T1000 (cell line): ENCODE measurements around the gene DHRS4.
"Not testable (repeated sequence)": the region's sequence is repeated elsewhere in the genome, so short reads cannot be mapped to it uniquely, and the experiment has no call there.

ENCODE experiments used
- DNase-seq: peaks from one replicate; lab custom pipeline; 2025; ENCODE audit warnings: mixed read lengths; lab: John Stamatoyannopoulos, UW

Gene DHRS4

DNA sequence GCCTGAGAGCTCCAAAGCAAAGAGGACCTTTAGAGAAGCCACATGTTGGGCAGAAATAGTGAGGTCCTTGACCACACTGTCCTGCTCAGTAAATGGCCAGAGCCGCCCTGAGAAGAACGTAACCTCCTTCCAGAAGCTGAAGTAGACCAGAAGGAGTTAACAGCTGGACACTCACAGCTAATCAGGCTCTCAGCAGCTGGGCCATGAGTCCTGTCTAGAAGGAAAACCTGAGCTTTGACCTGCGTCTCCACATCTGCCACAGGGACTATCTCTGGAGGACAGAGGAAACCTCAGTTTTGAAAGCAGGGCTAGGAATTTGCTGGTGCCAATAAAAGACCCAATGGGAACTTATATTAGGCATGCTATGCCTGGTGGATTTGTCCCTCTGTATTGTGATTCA lies 12.3 kb upstream of the DHRS4 start:
- DNase-seq, result no peak

DNA sequence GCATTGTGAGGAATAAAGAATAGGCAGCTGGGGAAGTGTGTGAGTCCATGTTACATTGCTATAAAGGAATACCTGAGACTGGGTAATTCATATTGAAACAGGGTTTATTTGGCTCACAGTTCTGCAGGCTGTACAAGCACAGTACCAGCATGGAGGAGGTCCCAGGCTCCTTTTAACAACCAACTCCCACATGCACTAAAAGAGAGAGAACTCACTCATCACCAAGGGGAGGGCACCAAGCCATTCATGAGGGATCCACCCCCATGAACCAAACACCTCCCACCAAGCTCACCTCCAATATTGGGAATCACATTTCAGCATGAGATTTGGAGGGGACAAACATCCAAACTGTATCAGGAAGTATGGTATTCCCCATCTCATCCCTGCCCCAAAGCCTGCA lies 11.9 kb upstream of the DHRS4 start:
- DNase-seq, result no peak

DNA sequence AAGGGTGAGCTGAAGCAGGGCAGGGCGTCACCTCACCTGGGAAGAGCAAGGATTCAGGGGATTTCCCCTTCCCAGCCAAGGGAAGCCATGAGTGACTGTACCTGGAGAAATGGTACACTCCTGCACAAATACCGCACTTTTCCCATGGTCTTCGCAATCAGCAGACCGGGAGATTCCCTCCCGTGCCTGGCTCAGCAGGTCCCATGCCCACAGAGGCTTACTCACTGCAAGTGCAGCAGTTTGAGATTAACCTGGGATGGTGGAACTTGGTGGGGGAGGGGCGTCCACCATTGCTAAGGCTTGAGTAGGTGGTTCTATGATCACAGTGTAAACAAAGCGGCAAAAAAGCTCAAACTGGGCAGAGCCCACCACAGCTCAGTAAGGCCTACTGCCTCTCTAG lies 11.0 kb upstream of the DHRS4 start:
- DNase-seq, result no peak

DNA sequence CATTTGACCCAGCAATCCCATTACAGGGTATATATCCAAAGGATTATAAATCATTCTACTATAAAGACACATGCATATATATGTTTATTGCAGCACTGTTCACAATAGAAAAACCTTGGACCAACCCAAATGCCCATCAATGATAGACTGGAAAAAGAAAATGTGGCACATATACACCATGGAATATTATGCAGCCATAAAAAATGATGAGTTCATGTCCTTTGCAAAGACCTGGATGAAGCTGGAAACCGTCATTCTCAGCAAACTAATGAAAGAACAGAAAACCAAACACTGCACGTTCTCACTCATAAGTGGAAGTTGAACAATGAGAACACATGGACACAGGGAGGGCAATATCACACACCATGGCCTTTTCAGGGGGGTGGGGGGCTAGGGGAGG lies 4.5 kb upstream of the DHRS4 start:
- not testable (repeated sequence) for DNase-seq

DNA sequence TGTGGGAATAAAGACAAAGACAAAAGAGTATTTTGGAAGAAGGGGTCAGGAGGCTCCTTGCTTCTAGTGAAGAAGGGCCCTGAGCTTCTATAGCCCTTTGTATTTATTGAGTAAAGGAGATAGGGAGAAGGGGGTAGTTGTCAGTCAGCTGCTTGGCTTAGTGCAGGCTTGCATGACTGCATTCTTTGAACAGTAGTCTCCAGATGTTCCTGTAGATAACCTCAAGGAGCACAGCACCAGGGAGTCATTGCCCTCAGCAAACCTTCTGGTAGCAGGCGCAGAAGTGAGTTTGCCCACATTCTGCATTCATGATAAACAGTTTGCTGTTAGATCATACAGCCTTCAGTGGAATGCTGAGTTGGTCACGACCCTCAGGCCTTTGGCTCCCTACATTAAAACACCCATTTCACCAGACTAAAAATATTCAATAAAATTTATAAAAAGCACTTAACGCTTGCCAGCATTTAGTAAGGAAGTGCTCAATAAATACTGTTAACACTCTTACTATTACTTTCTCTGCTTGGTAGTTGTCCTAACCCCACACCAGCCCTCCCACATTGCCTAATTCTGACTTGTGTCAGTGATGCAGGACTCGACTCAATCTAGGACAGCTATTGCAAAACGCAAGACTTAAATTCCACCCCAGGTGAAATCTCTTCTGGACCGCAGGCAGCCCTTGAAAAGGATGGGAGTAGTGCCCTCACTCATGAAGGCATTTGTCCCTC lies 3.0 kb upstream of the DHRS4 start:
- no peak for DNase-seq

DNA sequence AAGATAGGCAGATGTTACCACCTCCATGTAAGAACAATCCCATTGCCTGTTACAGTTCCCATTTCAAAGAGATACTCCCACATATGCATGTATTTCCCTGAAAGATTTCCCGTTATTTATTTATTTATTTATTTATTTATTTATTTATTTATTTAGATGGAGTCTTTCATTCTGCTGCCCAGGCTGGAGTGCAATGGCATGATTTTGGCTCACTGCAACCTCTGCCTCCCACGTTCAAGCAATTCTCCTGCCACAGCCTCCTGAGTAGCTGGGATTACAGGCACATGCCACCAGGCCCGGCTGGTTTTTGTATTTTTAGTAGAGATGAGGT lies 2.5 kb upstream of the DHRS4 start:
- not testable (repeated sequence) for DNase-seq

DNA sequence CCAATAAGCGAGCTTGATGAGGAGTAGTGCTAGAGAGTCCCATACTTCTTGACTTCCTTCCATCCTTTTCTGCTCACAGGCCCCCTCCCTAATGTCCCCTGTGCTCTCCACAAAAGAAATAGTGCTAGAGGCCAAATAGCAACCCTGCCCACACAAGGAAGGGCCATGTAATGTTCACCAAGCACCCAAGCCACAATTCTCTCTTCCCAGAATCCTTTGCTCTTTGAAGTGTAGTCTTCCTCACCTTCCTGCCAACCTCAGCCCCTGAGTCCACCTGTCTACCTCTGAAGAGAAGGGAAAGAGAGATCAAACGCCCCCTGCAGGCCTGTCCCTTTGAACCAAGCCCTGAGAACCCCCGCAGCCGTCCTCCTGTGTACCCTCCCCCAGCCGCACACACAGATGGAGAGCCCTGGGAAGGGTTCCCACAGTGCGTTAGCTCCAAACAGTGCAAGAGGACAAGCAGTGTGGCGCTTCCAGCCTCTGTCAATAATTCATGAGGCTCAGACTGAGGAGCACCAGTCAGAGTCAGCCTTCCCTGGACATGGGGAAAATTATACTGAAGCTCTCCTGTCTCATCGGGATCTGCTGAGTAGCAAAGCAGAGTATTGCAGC lies 1.9 kb upstream of the DHRS4 start:
- no peak for DNase-seq

DNA sequence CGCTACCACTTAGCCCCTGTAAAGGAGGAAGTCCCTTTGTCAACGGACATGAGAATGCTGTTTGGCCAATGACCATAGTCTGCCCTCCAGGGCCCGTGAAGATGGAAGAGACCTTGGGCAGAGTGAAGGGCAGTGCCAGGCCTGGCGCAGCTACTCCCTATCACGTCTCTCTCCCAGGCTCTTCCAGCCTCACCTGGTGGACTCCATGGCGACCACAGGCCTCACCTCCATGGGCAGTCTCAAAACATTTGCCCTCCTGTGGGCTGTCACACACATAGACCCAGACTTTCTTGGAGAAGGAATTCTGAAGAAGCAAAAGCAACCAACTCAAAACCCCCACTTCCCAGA lies 480 bp upstream of the DHRS4 start:
- not testable (repeated sequence) for DNase-seq

DNA sequence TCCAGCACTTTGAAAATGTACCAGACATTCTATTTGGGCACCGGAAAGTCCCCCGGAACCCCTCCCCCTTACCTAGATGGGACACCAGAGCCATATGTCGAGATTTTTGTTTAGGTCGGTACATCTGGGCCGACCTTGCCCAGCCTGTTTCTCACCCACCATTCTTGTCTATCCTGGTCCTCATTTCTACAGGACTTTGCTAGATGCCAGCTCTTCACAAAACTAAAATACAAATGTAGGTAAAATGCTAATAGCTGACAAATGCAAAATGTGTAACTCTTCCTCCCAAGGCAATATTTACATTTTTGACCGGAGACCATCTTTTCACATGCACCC lies 677 bp downstream of the DHRS4 start:
- not testable (repeated sequence) for DNase-seq

DNA sequence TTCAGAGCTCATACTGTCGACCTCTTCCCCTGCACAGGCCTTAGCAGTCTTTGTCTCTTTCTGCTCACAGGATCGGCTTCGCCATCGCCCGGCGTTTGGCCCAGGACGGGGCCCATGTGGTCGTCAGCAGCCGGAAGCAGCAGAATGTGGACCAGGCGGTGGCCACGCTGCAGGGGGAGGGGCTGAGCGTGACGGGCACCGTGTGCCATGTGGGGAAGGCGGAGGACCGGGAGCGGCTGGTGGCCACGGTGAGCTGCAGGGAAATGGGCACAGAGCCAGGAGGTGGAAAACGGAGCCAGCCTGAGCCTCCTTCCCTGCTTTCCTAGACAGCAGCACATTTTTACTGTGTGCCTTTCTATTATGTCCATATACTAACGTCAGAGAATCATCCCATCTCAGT lies 1.4 kb downstream of the DHRS4 start:
- DNase-seq, result not testable (repeated sequence)

DNA sequence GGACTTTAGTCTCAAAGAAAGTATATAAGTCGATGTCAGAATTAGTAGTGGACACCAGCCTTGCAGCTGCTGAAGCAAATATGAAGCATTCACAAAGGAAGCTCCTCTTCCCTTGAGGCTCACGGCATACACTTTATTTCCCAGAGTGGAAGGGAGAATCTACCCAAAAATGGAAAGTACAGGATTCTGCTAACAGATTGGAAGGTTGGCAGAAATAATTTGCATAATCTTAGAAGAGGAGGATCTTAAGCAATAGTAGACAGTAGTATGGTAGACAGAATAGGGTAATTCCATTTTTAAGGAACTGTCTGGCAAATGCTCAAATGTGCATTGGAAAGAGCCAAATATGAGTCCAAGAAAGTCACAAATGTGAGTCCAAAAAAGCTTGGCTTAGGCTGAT lies 2.2 kb downstream of the DHRS4 start:
- not testable (repeated sequence) for DNase-seq

DNA sequence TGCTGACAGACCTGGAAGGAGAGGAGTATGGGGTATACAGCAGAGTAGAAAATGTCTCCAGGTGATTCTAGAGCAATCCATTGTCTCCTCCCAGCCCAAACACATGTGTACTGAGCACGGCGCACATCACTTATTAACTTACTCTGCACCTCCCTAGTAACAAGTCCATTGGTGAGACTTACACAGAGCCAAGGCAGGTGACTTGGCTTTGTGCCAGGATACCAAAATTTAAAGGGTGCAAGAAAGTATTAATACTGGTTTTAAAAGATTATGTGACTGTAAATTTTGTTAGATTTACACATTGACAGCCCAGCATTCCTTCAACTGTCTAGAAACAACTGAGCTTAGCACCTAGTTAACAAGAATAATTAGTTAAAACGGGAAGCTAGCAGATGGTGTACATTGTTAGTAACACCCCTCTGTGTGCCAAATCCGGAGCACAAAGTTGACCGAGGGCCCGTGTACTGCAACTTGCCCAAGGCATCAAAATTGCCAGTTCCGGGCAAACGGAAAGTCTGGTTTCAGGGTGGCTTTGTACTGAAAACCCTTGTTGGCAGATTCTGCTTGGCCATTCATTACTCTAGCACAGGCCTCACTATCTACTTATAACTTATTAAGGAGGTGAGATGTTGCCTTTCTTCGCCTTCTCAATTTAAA lies 4.5 kb downstream of the DHRS4 start:
- DNase-seq, result not testable (repeated sequence)

DNA sequence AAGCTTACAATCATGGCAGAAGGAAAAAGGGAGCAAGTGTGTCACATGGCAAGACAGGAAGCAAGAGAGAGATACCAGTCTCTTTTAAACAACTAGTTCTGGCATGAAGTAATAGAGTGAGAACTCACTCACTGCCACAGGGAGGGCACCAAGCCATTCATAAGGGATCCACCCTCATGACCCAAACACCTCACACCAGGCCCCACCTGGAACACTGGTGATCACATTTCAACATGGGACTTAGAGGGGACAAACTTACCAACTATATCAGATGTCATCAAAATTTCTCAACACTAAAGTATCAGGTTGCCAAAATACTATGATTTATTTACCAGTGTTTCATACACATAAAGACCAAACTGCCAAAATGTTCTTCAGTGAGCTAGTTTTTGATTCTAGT lies 7.3 kb downstream of the DHRS4 start:
- not testable (repeated sequence) for DNase-seq

DNA sequence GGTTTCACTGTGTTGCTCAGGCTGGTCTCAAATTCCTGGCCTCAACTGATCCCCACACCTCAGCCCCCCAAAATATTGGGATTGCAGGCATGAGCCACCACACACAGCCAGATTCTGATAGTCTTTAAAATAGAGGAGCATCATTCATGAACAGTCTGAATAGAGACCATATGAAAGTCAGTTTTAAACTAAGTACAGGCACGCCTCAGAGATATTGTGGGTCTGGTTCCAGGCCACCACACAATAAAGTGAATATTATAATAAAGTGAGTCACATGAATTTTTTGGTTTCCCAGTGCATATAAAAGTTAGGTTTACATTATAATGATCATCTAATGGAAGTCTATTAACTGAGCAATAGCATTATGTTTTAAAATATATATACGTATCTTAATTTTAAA lies 8.1 kb downstream of the DHRS4 start:
- not testable (repeated sequence) for DNase-seq

DNA sequence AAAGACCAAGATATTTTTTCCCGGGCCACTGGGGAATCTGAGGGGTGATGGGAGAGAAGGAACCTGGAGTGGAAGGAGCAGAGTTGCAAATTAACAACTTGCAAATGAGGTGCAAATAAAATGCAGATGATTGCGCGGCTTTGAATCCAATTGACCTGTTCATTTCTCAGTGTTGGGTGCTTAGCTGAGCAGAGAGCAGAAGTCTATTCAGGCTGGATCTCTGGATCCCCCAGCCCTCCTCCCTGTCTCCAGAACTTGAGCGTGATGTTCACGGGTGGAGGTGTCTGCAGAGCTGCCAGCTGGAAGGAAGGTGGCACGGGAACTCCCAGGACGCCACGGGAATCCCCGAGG lies 15.5 kb downstream of the DHRS4 start:
- not testable (repeated sequence) for DNase-seq

DNA sequence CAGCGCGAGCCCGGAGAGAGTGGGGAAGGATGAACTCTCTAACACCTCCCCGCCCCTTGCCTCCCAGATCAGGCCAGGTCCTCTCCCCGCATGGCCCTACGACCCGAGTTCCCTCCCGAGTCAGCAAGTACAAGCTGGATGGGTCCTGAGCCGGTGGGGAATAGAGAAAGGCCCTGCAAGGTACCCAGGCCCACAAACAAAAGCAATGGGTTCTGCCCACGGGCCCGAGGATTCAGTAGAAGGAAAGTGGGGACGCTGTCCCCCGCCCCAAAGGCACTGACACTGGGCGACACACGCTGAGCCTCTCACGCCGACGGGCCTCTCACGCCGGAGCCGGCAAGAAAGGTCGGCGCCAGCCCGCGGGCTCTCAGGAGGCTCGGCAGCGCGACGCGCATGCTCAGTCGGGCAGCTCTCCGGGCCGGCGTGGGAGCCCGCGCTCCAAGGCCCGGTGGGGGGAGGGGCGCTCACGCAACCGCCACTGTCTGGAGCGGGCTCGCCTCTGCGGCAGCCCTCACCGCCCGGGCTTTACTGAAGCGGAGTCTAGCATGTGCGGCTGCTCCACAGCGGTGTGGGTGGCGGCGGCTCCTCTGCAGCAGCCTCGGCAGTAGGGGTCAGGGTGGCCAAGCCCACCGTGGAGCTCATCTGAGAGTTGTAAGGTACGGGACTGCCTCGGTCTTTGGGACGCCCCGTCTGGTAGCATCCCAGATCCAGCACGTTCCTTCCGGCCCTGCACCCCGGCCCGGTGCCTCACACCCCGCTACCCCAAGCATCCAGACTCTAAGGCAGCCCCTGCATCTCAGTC lies 16.1 kb downstream of the DHRS4 start:
- DNase-seq, result not testable (repeated sequence)

DNA sequence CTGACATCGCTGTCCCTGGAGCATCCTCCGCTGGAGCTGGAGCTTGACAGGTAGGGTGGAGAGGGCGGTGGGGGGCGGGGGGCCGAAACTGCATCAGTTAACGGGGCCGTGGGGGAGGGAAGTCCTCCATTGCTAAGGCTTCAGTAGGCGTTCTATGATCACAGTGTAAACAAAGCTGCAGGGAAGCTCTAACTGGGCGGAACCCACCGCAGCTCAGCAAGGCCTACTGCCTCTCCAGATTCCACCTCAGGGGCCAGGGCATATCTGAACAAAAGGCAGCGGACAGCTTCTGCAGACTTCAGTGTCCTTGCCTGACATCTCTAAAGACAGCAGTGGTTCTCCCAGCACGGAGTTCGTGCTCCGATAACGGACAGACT lies 16.7 kb downstream of the DHRS4 start:
- not testable (repeated sequence) for DNase-seq

DNA sequence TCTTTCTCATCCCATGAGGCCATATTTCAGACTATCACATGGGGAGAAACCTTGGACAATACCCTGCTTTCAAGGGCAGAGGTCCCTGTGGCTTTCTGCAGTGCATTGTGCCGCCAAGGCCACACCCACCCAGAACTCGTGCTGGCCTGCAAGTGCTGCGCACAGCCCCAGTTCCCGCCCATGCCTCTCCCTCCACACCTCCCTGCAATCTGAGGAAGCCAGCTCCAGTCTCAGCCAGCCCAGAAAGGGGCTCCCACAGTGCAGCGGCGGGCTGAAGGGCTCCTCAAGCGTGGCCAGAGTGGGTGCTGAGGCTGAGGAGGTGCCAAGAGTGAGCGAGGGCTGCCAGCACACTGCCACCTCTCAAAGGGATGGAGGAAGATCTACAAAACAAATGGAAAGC lies 19.6 kb downstream of the DHRS4 start:
- DNase-seq, result not testable (repeated sequence)

DNA sequence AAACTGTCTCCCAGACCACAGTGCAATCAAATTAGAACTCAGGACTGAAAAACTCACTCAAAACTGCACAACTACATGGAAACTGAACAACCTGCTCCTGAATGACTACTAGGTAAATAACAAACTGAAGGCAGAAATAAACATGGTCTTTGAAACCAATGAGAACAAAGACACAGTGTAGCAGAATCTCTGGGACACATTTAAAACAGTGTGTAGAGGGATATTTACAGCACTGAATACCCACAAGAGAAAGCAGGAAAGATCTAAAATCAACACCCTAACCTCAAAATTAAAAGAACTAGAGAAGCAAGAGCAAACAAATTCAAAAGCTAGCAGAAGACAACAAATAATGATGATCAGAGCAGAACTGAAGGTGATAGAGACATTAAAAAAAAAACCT lies 20.5 kb downstream of the DHRS4 start:
- DNase-seq, result not testable (repeated sequence)

DNA sequence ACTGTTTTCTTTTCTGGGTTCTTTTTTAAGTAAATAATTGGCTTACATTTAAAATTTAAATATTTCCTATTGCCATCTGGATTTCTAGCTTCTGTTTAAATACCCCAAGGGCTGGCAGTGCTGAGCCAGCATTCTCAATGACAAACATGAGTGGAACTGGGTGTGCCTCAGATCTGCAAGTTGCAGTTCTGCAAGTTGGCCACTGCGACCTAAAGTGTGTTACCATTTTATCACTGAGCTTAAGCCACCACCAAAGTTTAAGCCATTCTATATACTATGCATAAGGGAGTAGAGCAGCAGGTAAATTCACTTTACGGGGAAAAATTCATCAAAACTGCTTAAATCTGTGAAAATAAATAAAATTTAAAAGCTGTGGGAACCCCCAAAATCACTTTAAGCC lies 23.6 kb downstream of the DHRS4 start:
- not testable (repeated sequence) for DNase-seq

DNA sequence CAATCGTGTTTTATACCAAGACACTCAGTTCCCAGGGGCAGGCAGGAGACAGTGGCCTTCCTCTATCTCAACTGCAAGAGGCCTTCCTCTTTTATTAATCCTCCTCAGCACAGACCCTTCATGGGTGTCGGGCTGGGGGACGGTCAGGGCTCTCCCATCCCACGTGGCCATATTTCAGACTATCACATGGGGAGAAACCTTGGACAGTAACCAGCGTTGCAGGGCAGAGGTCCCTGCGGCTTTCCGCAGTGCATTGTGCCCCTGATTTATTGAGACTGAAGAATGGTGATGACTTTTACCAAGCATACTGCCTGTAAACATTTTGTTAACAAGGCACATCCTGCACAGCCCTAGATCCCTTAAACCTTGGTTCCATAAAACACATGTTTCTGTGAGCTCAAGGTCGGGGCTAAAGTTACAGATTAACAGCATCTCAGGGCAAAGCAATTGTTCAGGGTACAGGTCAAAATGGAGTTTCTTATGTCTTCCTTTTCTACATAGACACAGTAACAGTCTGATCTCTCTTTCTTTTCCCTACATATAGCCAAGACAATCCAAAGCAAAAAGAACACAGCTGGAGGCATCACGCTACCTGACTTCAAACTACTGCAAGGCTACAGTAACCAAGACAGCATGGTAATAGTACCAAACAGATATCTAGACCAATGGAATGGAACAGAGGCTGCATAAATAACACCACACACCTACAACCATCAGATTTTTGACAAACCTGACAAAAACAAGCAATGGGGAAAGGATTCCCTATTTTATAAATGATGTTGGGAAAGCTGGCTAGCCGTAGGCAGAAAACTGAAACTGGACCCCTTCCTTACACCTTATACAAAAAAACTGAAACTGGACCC lies 28.6 kb downstream of the DHRS4 start:
- DNase-seq, result not testable (repeated sequence)
